Measurements from ENCODE around the gene PPP5C.
"Not testable (repeated sequence)": the region's sequence is repeated elsewhere in the genome, so short reads cannot be mapped to it uniquely, and the experiment has no call there.

The PPP5C gene

DNA sequence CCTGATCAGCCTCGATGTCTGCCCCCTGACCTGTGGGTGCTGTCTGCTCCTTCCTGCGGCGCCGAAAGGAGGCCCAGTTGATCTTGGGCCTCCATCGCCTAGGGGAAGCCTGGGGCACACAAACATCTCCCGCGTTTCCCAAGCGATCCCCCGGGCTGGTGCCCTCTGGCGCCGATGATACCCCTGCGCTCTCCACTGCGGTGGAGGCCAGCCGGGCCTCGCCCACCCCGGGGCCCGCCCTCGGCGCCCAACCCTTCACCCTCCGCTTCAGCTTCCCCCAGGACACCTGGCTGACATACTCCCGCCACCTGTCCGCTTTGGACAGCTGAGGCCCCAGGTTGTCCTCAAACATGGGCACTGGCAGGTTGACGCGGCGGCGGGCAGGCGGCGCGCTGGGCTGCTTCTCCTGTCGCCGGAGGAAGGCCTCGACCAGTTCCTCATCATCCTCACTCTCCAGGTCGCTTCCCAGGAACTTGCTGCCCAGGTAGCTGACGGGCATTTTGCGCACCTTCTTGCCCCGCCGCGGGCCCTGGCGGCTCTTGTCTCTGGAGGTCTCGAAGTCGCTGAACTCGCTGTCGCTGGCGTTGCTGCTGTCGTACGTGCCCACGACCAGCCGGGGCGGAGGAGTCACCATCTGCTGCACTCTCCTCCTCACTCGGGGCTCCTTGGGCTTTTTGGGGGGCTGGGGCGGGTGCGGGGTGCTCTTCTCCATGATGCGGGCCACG lies 65.2 kb downstream of the PPP5C start:
- TF ChIP-seq, protein P1, sequence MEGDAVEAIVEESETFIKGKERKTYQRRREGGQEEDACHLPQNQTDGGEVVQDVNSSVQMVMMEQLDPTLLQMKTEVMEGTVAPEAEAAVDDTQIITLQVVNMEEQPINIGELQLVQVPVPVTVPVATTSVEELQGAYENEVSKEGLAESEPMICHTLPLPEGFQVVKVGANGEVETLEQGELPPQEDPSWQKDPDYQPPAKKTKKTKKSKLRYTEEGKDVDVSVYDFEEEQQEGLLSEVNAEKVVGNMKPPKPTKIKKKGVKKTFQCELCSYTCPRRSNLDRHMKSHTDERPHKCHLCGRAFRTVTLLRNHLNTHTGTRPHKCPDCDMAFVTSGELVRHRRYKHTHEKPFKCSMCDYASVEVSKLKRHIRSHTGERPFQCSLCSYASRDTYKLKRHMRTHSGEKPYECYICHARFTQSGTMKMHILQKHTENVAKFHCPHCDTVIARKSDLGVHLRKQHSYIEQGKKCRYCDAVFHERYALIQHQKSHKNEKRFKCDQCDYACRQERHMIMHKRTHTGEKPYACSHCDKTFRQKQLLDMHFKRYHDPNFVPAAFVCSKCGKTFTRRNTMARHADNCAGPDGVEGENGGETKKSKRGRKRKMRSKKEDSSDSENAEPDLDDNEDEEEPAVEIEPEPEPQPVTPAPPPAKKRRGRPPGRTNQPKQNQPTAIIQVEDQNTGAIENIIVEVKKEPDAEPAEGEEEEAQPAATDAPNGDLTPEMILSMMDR (IDR thresholded peaks at IDR 0.05; ENCODE audit: extremely low read depth, missing control alignments), result no peak
- no peak for DNase-seq (ENCODE audit: low spot score)

DNA sequence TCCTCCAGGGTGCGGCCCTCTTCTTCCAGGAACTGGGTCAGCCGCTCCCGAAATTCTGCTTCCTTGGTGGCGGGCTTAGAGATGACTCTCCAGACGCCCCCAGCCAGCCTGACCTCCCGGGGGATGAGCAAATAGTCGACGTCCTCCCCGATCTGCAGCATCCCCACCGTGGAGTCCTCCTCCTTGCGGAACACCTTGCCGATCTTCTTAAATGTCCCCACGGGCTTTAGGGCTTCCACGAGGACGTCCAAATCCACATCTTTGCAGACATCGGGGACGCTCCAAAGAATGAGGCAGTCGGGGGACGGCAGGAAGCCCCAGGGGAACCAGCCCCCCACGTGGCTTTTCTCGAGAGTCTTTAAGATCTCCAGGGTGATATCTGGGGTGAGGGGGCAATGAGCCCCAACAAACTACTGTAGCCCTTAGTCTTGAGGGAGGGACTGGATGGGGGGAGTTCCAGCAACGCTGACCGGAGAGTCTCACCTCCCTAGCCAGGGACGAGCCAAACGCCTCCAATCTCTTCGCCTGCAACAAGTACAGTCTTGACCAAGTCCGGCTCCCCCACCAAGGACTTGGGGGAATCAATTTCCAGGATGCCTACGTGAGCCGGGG lies 65.9 kb downstream of the PPP5C start:
- TF ChIP-seq, protein P1 (IDR thresholded peaks at IDR 0.05; ENCODE audit: extremely low read depth, missing control alignments), result no peak
- no peak for DNase-seq (ENCODE audit: low spot score)

DNA sequence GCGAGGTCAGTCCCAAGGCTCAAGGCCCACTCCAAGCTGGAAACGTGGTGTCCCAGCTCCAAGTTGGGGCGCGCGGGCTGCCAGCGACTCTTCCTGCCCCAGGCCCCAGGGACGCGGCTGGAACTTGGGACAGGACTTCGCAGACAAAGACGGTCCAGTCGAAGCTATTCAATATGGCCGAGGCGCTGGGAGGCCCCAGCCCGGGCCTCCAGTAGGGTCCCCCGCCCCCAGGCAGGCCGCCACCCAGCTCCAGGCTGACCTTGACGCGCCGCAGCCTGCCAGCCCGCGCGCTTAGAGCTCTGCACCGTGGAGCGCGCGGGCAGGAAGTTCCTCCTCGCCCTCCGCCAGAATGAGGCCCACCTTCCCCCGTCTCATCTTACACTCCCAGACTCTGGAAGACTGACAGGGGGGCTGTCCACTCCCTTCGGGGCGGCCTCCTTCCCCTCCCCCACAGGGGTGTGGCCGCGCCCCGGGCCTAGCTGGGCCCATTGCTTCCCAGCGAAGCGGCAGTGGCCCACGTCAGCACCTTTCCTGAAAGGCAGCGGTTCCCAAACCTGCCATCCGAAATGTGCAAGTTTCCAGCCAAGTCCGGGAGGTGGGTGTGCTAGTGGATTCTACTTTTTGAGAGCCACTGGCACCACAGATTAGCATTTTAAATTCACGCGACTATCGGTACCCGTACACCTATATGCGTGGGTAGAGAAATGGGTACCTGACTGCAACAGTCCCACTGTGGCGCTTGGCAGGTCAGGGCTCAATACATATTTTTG lies 66.6 kb downstream of the PPP5C start, which contains the start of gene CCDC8:
Gene CCDC8 (minus strand): TSS at position 303 of the 770 bp plus-strand sequence. CDS start 754 bp downstream, outside the sequence.
- TF ChIP-seq, protein P1 (IDR thresholded peaks at IDR 0.05; ENCODE audit: extremely low read depth, missing control alignments), result no peak
- no peak for DNase-seq (ENCODE audit: low spot score)

DNA sequence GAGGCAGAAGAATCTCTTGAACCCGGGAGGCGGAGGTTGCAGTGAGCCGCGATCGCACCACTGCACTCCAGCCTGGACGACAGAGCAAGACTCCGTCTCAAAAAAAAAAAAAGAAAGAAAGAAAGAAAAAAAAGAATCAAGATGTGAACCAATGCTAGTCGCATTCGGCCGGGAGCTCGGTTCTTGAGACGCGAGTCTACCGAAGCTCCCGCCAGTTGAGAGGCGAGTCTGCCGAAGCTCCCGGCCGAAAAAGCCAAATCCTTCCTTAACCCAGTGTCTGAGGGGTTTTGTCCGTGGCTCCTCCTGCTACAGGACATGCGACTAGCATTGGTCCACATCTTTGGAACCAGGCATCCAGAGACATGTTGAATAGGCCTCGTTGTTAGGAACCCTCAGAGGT lies 68.0 kb downstream of the PPP5C start:
- not testable (repeated sequence) for DNase-seq (ENCODE audit: low spot score)

DNA sequence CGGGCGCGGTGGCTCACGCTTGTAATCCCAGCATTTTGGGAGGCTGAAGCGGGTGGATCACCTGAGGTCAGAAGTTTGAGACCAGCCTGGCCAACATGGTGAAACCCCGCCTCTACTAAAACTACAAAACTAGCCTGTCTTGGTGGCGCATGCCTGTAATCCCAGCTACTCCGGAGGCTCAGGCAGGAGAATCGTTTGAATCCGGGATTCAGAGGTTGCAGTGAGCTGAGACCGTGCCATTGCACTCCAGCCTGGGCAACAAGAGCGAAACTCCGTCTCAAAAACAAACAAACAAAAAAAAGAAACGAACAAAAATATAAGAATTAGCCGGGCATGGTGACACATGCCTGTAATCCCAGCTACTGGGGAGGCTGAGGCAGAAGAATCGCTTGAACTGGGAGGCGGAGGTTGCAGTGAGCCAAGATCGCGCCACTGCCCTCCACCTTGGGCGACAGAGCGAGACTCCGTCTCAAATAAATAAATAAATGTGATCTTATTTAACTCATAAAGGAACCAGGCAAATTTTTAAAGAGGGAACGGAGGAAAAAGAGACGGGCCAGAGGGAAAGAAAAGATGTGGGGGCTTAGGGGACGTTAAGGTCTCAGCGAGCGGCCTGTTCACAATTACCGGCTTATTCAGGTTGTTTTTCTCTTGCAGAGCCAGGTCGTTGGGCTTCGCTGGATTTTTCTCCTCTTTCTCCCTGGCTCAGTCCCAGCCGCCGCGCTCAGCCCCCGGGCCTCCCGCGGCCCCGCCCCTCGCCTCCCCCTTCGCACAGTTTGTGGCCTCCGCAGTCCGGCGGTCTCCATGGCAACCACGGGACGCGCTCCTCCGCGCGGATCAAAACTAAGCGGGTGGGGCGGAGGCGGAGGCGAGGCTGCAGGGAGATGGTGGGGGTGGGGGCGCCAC lies 69.2 kb downstream of the PPP5C start:
- DNase-seq (ENCODE audit: low spot score), result peak; percentile 64

DNA sequence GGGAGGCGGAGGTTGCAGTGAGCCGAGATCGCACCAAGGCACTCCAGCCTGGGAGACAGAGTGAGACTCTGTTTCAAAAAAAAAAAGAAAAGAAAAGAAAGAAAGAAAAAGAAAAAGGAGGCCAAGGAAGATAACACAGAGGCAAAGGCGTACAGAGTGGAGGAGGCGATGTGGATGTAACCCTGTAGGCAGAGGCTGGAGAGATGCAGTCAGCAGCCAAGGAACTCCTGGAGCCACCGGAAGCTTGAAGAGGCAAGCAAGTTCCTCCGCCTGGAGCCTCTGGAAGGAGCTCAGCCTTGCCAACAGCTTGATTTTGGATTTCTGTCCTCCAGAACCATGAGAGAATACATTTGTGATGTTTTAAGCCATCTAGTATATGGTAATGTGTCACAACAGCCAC lies 73.2 kb downstream of the PPP5C start:
- TF ChIP-seq, protein P1 (IDR thresholded peaks at IDR 0.05; ENCODE audit: extremely low read depth, missing control alignments), result no peak
- no peak for DNase-seq (ENCODE audit: low spot score)

DNA sequence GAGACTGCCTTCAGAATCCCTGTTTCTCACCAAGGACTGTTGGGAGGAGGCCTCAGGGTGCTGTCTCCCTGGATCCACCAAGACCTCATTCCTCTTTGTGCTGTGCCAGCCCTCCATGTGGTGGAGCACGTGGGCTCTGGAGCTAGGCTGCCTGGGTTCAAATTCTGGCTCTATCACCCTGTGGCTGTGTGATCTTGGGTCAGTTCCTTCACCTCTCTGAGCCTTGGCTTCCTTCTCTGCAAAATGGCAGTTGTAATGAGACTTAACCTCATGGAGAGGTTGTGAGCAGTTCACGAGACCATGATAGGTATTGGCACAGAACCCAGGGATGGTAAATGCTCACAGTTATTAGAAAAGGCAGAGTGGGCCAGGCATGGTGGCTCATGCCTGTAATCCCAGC lies 75.5 kb downstream of the PPP5C start:
- TF ChIP-seq, protein P1 (IDR thresholded peaks at IDR 0.05; ENCODE audit: extremely low read depth, missing control alignments), result no peak
- DNase-seq (ENCODE audit: low spot score), result no peak

Measured in GM20000 (cell line).